Measurements from ENCODE around the gene ZFY.
"Not testable (repeated sequence)": the region's sequence is repeated elsewhere in the genome, so short reads cannot be mapped to it uniquely, and the experiment has no call there.

Gene ZFY

DNA sequence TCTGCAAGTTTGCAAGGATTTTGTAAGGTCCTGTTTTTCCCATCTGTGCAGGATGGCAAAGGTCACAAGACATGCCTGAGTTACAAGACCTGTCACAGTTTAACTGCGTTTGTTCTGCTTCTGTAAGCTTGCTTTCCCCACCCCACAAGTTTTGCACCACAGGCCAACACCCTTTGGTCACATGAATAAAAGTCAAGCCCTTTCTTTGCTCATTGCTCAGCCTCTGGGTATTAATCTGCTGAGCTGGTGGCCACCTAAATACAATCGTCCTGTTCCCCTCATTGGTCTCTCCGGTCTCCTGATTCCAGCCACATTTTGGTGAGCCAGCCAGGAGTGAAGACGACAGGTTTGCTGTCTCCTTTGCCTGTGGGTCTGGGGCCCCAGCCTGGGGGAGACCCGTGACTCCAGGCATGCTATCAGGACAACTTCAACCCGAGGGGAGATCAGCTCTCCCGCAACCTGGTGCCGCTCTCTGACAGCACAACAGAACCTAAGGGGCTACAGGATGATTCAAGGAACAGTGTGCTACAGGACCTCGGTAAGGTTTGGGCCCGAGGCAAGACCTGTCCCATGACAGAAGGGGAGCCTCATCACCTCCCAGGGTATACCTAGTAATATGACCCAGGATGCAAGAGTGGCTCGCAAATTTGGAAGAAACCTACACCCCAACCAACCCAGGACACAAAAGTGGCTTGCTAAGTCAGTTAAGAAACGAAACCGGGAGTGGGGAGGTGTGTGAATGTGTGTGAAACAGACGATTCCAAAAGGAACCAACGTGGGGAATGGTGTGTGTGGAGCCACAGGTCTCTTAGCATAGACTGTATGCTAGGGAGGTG is 67.7 kb downstream of the ZFY start:
- no peaks in the 10 kb centered on the region for H3K36me3 ChIP-seq (ENCODE audit: low read length)
- H3K79me2 ChIP-seq (ENCODE audit: insufficient read depth, low read length), result no peaks in the 10 kb centered on the region
- H3K4me3 ChIP-seq (ENCODE audit: insufficient read depth, low read length, poor library complexity, severe bottlenecking), result no peak overlapping the region
- H3K9ac ChIP-seq (ENCODE audit: low read length), result no peak overlapping the region
- H3K9me3 ChIP-seq (ENCODE audit: insufficient read depth, low read length), result no peaks in the 10 kb centered on the region
- no peak overlapping the region for H2AFZ ChIP-seq (ENCODE audit: low read depth, low read length, severe bottlenecking)
- no peak overlapping the region for H3K27ac ChIP-seq (ENCODE audit: low read depth, low read length)
- TF ChIP-seq, protein P1, sequence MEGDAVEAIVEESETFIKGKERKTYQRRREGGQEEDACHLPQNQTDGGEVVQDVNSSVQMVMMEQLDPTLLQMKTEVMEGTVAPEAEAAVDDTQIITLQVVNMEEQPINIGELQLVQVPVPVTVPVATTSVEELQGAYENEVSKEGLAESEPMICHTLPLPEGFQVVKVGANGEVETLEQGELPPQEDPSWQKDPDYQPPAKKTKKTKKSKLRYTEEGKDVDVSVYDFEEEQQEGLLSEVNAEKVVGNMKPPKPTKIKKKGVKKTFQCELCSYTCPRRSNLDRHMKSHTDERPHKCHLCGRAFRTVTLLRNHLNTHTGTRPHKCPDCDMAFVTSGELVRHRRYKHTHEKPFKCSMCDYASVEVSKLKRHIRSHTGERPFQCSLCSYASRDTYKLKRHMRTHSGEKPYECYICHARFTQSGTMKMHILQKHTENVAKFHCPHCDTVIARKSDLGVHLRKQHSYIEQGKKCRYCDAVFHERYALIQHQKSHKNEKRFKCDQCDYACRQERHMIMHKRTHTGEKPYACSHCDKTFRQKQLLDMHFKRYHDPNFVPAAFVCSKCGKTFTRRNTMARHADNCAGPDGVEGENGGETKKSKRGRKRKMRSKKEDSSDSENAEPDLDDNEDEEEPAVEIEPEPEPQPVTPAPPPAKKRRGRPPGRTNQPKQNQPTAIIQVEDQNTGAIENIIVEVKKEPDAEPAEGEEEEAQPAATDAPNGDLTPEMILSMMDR (IDR thresholded peaks at IDR 0.05; ENCODE audit: insufficient read depth, low read length, poor library complexity, severe bottlenecking), result no peak
- TF ChIP-seq EZH2phosphoT487 (conservative IDR thresholded peaks at IDR 0.05; ENCODE audit: low read length), result no peak
- no peaks in the 10 kb centered on the region for H3K27me3 ChIP-seq (ENCODE audit: low read length)
- no peak overlapping the region for H3K4me2 ChIP-seq (ENCODE audit: low read depth, low read length, poor library complexity, severe bottlenecking)
- H3K9me2 ChIP-seq (replicated peaks; ENCODE audit: insufficient read depth, low read length), result no peaks in the 10 kb centered on the region
- no peaks in the 10 kb centered on the region for H4K20me1 ChIP-seq (ENCODE audit: low read depth, low read length)
- H3F3A ChIP-seq (ENCODE audit: insufficient read depth), result no peaks in the 10 kb centered on the region

DNA sequence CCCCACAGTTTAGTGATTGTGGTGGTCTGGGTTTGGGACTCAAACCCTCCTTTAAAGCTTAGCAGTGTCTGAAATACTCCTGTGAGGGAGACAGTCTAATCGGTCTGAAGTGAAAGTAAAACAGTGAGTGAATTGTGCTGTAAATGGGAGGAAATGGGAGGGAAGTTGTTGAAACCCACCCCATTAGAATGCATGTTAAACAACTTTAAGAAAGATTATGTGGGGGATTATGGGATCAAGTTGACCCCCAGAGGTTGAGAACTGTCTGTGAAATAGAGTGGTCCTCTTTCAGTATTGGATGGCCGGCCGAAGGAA is 68.3 kb downstream of the ZFY start:
- Histone ChIP-seq H4K20me1 (ENCODE audit: low read depth, low read length) (no peaks in the 10 kb centered on the region), H3K79me2 (ENCODE audit: insufficient read depth, low read length) (no peaks in the 10 kb centered on the region), H3K9ac (ENCODE audit: low read length) (no peak overlapping the region), H3K36me3 (ENCODE audit: low read length) (no peaks in the 10 kb centered on the region), H3F3A (ENCODE audit: insufficient read depth) (no peaks in the 10 kb centered on the region), H3K9me3 (ENCODE audit: insufficient read depth, low read length) (no peaks in the 10 kb centered on the region), H3K9me2 (replicated peaks; ENCODE audit: insufficient read depth, low read length) (no peaks in the 10 kb centered on the region), H2AFZ (ENCODE audit: low read depth, low read length, severe bottlenecking) (no peak overlapping the region), H3K27me3 (ENCODE audit: low read length) (no peaks in the 10 kb centered on the region), H3K4me3 (ENCODE audit: insufficient read depth, low read length, poor library complexity, severe bottlenecking) (no peak overlapping the region), H3K27ac (ENCODE audit: low read depth, low read length) (no peak overlapping the region), H3K4me2 (ENCODE audit: low read depth, low read length, poor library complexity, severe bottlenecking) (no peak overlapping the region)
- TF ChIP-seq EZH2phosphoT487 (conservative IDR thresholded peaks at IDR 0.05; ENCODE audit: low read length), result no peak
- TF ChIP-seq, protein P1 (IDR thresholded peaks at IDR 0.05; ENCODE audit: insufficient read depth, low read length, poor library complexity, severe bottlenecking), result no peak

DNA sequence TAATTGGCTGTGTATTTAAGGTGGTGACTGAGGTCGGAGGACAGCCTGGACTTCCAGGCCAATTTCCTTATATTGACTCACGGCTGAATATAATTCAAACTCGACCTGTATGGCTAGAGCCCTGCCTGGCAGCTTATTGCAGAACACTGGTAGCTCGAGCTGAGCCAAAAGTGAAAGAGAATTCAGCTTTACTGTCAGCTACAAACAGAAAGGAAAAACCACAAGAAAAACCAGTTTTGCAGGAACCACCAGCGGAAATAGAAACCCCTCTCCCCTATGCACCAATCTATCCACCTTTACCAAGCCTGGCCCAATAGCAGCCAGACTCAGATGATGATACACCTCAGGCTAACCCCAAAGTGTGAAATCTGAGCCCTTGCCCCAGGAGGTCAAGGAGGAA is 68.7 kb downstream of the ZFY start:
- H4K20me1 ChIP-seq (ENCODE audit: low read depth, low read length), result no peaks in the 10 kb centered on the region
- H3K9me2 ChIP-seq (replicated peaks; ENCODE audit: insufficient read depth, low read length), result no peaks in the 10 kb centered on the region
- H3K4me3 ChIP-seq (ENCODE audit: insufficient read depth, low read length, poor library complexity, severe bottlenecking), result no peak overlapping the region
- H3K9me3 ChIP-seq (ENCODE audit: insufficient read depth, low read length), result no peaks in the 10 kb centered on the region
- TF ChIP-seq, protein P1 (IDR thresholded peaks at IDR 0.05; ENCODE audit: insufficient read depth, low read length, poor library complexity, severe bottlenecking), result no peak
- no peak for TF ChIP-seq EZH2phosphoT487 (conservative IDR thresholded peaks at IDR 0.05; ENCODE audit: low read length)
- no peak overlapping the region for H3K9ac ChIP-seq (ENCODE audit: low read length)
- no peak overlapping the region for H3K27ac ChIP-seq (ENCODE audit: low read depth, low read length)
- H3K79me2 ChIP-seq (ENCODE audit: insufficient read depth, low read length), result no peaks in the 10 kb centered on the region
- no peaks in the 10 kb centered on the region for H3K27me3 ChIP-seq (ENCODE audit: low read length)
- H3F3A ChIP-seq (ENCODE audit: insufficient read depth), result no peaks in the 10 kb centered on the region
- no peak overlapping the region for H2AFZ ChIP-seq (ENCODE audit: low read depth, low read length, severe bottlenecking)
- no peaks in the 10 kb centered on the region for H3K36me3 ChIP-seq (ENCODE audit: low read length)
- no peak overlapping the region for H3K4me2 ChIP-seq (ENCODE audit: low read depth, low read length, poor library complexity, severe bottlenecking)

DNA sequence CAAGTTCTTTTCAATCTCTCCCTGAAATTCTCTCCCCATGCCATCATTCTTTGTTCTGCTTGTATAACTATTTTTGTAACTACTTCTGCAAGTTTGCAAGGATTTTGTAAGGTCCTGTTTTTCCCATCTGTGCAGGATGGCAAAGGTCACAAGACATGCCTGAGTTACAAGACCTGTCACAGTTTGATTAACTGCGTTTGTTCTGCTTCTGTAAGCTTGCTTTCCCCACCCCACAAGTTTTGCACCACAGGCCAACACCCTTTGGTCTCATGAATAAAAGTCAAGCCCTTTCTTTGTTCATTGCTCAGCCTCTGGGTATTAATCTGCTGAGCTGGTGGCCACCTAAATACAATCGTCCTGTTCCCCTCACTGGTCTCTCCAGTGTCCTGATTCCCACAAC is 70.8 kb downstream of the ZFY start:
- H3K4me2 ChIP-seq (ENCODE audit: low read depth, low read length, poor library complexity, severe bottlenecking); H3K36me3 ChIP-seq (ENCODE audit: low read length); H3K79me2 ChIP-seq (ENCODE audit: insufficient read depth, low read length); H3K9me2 ChIP-seq (replicated peaks; ENCODE audit: insufficient read depth, low read length); H2AFZ ChIP-seq (ENCODE audit: low read depth, low read length, severe bottlenecking); H3K9me3 ChIP-seq (ENCODE audit: insufficient read depth, low read length); H3K27ac ChIP-seq (ENCODE audit: low read depth, low read length); H4K20me1 ChIP-seq (ENCODE audit: low read depth, low read length); H3K9ac ChIP-seq (ENCODE audit: low read length); H3K27me3 ChIP-seq (ENCODE audit: low read length); H3F3A ChIP-seq (ENCODE audit: insufficient read depth); H3K4me3 ChIP-seq (ENCODE audit: insufficient read depth, low read length, poor library complexity, severe bottlenecking): not testable (repeated sequence)
